WERI-Rb-1 (cell line): ENCODE results near the gene SRF.
"Not testable (repeated sequence)": the region's sequence is repeated elsewhere in the genome, so short reads cannot be mapped to it uniquely, and the experiment has no call there.

ENCODE experiments used
- DNase-seq: peaks from one replicate; pipeline ENCODE4 v3.0.0-alpha.2; 2020
- H3K27ac ChIP-seq: fragments of 250-450 bp; sonication (Bioruptor Pico); 2 replicates; pipeline ENCODE4 v1.5.1; 2020; ENCODE audit warnings: mild to moderate bottlenecking, moderate library complexity
- H3K27me3 ChIP-seq: fragments of 250-450 bp; sonication (Bioruptor Pico); 2 replicates; pipeline ENCODE4 v1.5.1; 2021; ENCODE audit warnings: mild to moderate bottlenecking, low read depth, moderate library complexity; ENCODE audit not compliant: insufficient read depth, severe bottlenecking
- H3K36me3 ChIP-seq: fragments of 250-450 bp; sonication (Bioruptor Pico); 2 replicates; pipeline ENCODE4 v1.5.1; 2020; ENCODE audit warnings: mild to moderate bottlenecking, moderate library complexity
- H3K4me3 ChIP-seq: 2 replicates; pipeline ENCODE4 v1.5.1; 2011; ENCODE audit warnings: low read depth, mild to moderate bottlenecking, control low read depth, low read length
- H3K9me3 ChIP-seq: fragments of 250-450 bp; sonication (Bioruptor Pico); 2 replicates; pipeline ENCODE4 v1.5.1; 2021; ENCODE audit warnings: mild to moderate bottlenecking, moderate library complexity; ENCODE audit not compliant: severe bottlenecking
- TF ChIP-seq, protein P1 (sequence below): IDR thresholded peaks from 2 replicates; pipeline ENCODE4 v1.5.1; 2011; ENCODE audit warnings: low read depth, mild to moderate bottlenecking, control low read depth, inconsistent platforms, low read length

Gene SRF

DNA sequence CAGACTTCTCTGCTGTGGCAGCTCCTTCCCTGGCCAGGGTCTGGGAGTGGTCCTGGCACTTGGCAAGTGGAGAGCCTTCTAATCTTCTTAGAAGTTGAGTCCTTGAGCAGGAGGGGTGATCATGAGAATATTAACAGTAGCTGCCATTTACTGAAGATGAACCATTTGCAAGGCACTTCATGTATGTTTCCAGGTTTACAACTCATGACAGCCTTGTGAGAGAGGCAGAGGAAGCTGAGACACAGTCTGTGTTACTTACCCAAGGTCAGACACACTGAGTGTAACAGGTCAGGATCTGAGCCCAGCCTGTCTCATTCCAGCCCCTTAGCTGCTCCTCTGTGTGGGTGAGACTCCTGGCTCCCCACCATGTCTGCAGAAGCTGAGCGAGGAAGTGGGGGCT lies 45.5 kb upstream of the SRF start:
- peaks cover 5% of the 10 kb centered on the region for H3K36me3 ChIP-seq
- H3K27ac ChIP-seq: no peak overlapping the region
- TF ChIP-seq, protein P1, sequence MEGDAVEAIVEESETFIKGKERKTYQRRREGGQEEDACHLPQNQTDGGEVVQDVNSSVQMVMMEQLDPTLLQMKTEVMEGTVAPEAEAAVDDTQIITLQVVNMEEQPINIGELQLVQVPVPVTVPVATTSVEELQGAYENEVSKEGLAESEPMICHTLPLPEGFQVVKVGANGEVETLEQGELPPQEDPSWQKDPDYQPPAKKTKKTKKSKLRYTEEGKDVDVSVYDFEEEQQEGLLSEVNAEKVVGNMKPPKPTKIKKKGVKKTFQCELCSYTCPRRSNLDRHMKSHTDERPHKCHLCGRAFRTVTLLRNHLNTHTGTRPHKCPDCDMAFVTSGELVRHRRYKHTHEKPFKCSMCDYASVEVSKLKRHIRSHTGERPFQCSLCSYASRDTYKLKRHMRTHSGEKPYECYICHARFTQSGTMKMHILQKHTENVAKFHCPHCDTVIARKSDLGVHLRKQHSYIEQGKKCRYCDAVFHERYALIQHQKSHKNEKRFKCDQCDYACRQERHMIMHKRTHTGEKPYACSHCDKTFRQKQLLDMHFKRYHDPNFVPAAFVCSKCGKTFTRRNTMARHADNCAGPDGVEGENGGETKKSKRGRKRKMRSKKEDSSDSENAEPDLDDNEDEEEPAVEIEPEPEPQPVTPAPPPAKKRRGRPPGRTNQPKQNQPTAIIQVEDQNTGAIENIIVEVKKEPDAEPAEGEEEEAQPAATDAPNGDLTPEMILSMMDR: no peak
- no peak for DNase-seq
- no peaks in the 10 kb centered on the region for H3K27me3 ChIP-seq
- no peak overlapping the region for H3K4me3 ChIP-seq
- H3K9me3 ChIP-seq: no peaks in the 10 kb centered on the region

DNA sequence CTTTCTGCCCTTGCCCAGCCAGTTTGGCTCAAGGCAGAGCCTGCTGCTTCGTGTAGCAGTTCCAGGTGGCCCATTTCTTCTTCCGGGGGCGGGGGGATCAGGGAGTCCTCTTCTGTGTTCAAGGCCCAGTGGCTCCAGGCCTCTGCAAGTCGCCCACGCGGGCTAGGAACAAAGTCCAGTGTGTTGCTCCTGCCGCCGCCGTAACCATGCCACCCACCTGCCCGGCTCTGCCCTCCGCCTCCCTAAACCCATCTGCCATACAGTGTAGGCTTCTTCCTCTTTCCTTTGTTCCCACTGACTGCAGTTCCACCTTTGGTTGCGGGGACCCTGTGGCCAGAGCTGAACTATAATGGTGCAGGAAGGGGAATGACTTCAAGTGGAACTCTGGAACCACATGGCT lies 43.9 kb upstream of the SRF start:
- Histone ChIP-seq H3K27me3 (no peaks in the 10 kb centered on the region), H3K4me3 (no peak overlapping the region), H3K9me3 (no peaks in the 10 kb centered on the region), H3K27ac (no peak overlapping the region), H3K36me3 (peaks cover 19% of the 10 kb centered on the region)
- TF ChIP-seq, protein P1: no peak
- no peak for DNase-seq

DNA sequence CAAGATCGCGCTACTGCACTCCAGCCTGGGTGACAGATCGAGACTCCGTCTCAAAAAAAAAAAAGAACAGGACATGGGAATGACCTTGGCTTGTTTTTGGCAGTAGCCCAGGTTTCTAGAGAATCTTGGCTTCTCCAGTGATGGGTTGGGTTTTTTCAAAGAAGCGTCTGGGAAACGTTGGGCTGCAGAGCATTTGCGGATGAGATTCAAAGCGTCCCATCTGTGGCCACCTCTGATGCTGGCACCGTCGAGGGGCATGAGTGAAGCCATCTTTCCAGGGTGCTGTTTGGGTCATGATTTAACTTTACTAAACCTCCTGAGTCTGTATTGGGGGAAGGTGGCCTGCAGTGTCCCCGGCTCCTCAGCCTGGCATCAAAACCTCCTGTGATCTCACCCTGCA lies 43.2 kb upstream of the SRF start:
- no peak overlapping the region for H3K4me3 ChIP-seq
- TF ChIP-seq, protein P1: no peak
- H3K36me3 ChIP-seq: peaks cover 23% of the 10 kb centered on the region
- no peak for DNase-seq
- no peaks in the 10 kb centered on the region for H3K27me3 ChIP-seq
- no peak overlapping the region for H3K27ac ChIP-seq
- H3K9me3 ChIP-seq: no peaks in the 10 kb centered on the region

DNA sequence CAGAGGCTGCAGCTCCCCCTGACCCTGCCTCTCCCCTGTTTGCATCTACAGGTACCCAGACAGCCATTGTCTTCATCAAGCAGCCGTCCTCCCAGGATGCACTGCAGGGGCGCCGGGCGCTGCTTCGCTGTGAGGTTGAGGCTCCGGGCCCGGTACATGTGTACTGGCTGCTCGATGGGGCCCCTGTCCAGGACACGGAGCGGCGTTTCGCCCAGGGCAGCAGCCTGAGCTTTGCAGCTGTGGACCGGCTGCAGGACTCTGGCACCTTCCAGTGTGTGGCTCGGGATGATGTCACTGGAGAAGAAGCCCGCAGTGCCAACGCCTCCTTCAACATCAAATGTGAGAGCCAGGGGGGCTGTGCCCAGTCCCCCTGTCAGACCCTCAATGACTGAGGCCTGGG lies 42.1 kb upstream of the SRF start:
- TF ChIP-seq, protein P1: no peak
- H3K27ac ChIP-seq: no peak overlapping the region
- no peak for DNase-seq
- H3K27me3 ChIP-seq: no peaks in the 10 kb centered on the region
- H3K9me3 ChIP-seq: no peaks in the 10 kb centered on the region
- no peak overlapping the region for H3K4me3 ChIP-seq
- H3K36me3 ChIP-seq: peaks cover 31% of the 10 kb centered on the region

DNA sequence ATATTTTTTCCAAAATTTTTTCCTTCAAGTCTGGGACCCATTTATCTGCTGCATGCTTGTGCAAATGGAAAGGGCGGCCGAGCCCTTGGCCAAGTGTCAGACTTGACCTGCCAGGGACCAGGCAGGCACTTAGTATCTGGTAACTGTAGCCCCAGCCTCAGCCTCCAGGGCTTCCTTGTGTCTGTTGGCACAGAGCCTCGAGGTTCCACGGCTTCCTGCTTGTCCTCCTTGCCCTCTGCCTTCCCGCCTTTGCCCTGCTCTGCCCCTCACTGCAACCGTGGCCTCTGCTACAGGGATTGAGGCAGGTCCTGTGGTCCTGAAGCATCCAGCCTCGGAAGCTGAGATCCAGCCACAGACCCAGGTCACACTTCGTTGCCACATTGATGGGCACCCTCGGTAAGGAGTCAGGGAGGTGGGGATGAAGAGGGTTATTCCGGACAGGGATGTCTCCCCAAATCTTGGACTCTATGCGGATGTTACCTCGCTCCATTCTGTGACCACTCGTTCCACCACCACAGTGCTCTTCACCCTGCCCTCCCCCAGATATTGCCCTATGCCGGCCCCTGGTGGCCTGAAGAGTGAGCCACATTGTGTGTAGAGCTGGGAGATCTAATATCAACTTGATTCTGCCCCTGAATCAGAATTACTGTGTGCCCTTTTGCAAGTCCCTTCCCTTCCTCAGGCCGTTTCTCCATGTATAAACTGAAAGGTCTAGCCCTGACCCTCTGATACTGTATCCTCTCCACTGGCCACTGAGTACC lies 41.5 kb upstream of the SRF start:
- Histone ChIP-seq H3K9me3 (no peaks in the 10 kb centered on the region), H3K27me3 (no peaks in the 10 kb centered on the region), H3K4me3 (no peak overlapping the region), H3K27ac (no peak overlapping the region), H3K36me3 (peaks cover 31% of the 10 kb centered on the region)
- TF ChIP-seq, protein P1: peak; percentile 85
- peak; percentile 66 for DNase-seq

DNA sequence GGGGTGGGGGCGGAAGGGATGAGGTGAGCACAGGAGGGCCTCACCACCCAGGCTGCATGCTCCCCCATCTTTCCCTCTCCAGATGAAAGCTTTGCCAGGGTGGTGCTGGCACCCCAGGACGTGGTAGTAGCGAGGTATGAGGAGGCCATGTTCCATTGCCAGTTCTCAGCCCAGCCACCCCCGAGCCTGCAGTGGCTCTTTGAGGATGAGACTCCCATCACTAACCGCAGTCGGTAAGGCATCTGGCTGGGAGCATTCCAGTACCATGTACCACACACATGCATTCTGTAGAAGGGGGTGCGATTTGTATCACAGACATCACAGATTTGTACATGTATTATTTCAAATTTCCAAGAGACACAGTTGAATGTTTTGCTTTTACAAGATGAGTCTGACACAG lies 40.6 kb upstream of the SRF start:
- H3K27ac ChIP-seq: no peak overlapping the region
- DNase-seq: no peak
- H3K9me3 ChIP-seq: no peaks in the 10 kb centered on the region
- H3K27me3 ChIP-seq: no peaks in the 10 kb centered on the region
- peaks cover 31% of the 10 kb centered on the region for H3K36me3 ChIP-seq
- TF ChIP-seq, protein P1: no peak
- no peak overlapping the region for H3K4me3 ChIP-seq

DNA sequence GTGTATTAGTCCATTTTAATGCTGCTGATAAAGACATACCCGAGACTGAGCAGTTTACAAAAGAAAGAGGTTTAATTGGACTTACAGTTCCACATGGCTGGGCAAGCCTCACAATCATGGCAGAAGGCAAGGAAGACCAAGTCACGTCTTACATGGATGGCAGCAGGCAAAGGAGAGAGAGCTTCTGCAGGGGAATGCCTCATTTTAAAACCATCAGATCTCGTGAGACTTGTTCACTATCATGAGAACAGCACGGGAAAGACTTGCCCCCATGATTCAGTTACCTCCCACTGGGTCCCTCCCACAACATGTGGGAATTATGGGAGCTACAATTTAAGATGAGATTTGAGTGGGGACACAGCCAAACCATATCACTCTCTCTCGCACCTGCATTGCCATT lies 39.7 kb upstream of the SRF start:
- H3K4me3 ChIP-seq, H3K27ac ChIP-seq, H3K9me3 ChIP-seq, H3K27me3 ChIP-seq, DNase-seq: not testable (repeated sequence)
- peaks cover 31% of the 10 kb centered on the region for H3K36me3 ChIP-seq
